PC-9 (cell line): ENCODE data around the gene VAV2. TPM values are rescaled to one million over a fixed set of nuclear protein-coding genes. Genes with fewer than 3 reads are reported as not detected.

ENCODE experiments used
- BruUV-seq: library from RNA; stranded (reverse); fragments of 400-500 nt; replicated peaks from 2 replicates; lab custom pipeline; 2021; lab: Mats Ljungman, UMichigan
- CTCF ChIA-PET: fragments of 300-600 bp; sonication (Branson Sonifier 250); formaldehyde crosslinking; loops from one replicate; lab custom pipeline; 2022; ENCODE audit warnings: antibody characterized with exemption; lab: Charles Lee
- POLR2A ChIA-PET: fragments of 300-600 bp; sonication (Branson Sonifier 250); formaldehyde crosslinking; loops from one replicate; lab custom pipeline; 2022; ENCODE audit warnings: antibody characterized with exemption; ENCODE audit not compliant: unreplicated experiment; lab: Charles Lee
- DNase-seq, 2 experiments: peaks; one replicate each; pipeline versions ENCODE4 v3.0.0 to v3.0.0-alpha.2; 2015 to 2022; ENCODE audit warnings: mixed read lengths in 1 of 2
- H2AFZ ChIP-seq: fragments of 200-600 bp; sonication (generic); 2 replicates; pipeline ENCODE4 v1.8.1; 2017; ENCODE audit warnings: antibody characterized with exemption
- H3F3A ChIP-seq: fragments of 200-600 bp; sonication (generic); 2 replicates; pipeline ENCODE4 v1.8.1; 2017; ENCODE audit warnings: antibody characterized with exemption, mild to moderate bottlenecking, low read depth; ENCODE audit not compliant: insufficient read depth
- H3K27ac ChIP-seq: fragments of 200-600 bp; sonication (generic); 2 replicates; pipeline ENCODE4 v1.6.1; 2016; ENCODE audit warnings: mixed run types
- H3K27me3 ChIP-seq: fragments of 200-600 bp; sonication (generic); 2 replicates; pipeline ENCODE4 v1.6.1; 2016; ENCODE audit warnings: low read depth, mixed run types; ENCODE audit not compliant: insufficient read depth
- H3K36me3 ChIP-seq: fragments of 200-600 bp; sonication (generic); 2 replicates; pipeline ENCODE4 v1.6.1; 2016; ENCODE audit warnings: low read depth, mixed run types
- H3K4me1 ChIP-seq: fragments of 200-600 bp; sonication (generic); replicated peaks from 2 replicates; pipeline ENCODE4 v1.6.1; 2016; ENCODE audit warnings: mixed run types; ENCODE audit not compliant: insufficient read depth
- H3K4me2 ChIP-seq: fragments of 200-600 bp; sonication (generic); 2 replicates; pipeline ENCODE4 v1.6.1; 2017; ENCODE audit warnings: mixed run types
- H3K4me3 ChIP-seq: fragments of 200-600 bp; sonication (generic); 2 replicates; pipeline ENCODE4 v1.6.1; 2016; ENCODE audit warnings: mixed run types
- H3K79me2 ChIP-seq: fragments of 200-600 bp; sonication (generic); 2 replicates; pipeline ENCODE4 v1.6.1; 2017; ENCODE audit warnings: low read depth, mixed run types
- H3K9me2 ChIP-seq: fragments of 200-600 bp; sonication (generic); 2 replicates; pipeline ENCODE4 v1.8.1; 2017; ENCODE audit warnings: mild to moderate bottlenecking; ENCODE audit not compliant: insufficient read depth
- H3K9me3 ChIP-seq: fragments of 200-600 bp; sonication (generic); 2 replicates; pipeline ENCODE4 v1.8.1; 2016; ENCODE audit warnings: low read depth; ENCODE audit not compliant: insufficient read depth
- H4K20me1 ChIP-seq: fragments of 200-600 bp; sonication (generic); 2 replicates; pipeline ENCODE4 v1.8.1; 2017; ENCODE audit not compliant: insufficient read depth
- CTCF ChIP-seq: fragments of 200-600 bp; sonication (generic); conservative IDR thresholded peaks from 2 replicates; pipeline ENCODE4 v1.6.1; 2017; ENCODE audit warnings: mixed run types, antibody characterized with exemption, mild to moderate bottlenecking, moderate library complexity
- EZH2 ChIP-seq: fragments of 200-600 bp; sonication (generic); IDR thresholded peaks from 2 replicates; pipeline ENCODE4 v1.8.0; 2017; ENCODE audit warnings: antibody characterized with exemption, low read depth
- intact Hi-C: fragments of 100-400 bp; cut with micrococcal nuclease; formaldehyde crosslinking; loops from one replicate; pipeline ENCODE4 v1.10.0; 2022; ENCODE audit not compliant: unreplicated experiment
- total RNA-seq: library from RNA; stranded (reverse); gene quantifications from 2 replicates; pipeline ENCODE4 v1.2.3, GENCODE V29; 2021

Gene VAV2
- total RNA-seq, 1 experiment from 2014 or later: 36.5 TPM

GRCh38 chr9:133780962-133781827 lies 210.9 kb downstream of the VAV2 start:
- H3K9me2 ChIP-seq: no peaks in the 10 kb centered on the region
- H3K27ac ChIP-seq: no peak overlapping the region
- intact Hi-C loops: loop anchor here (5.0 kb wide), 1 partner anchor 316 kb away; no protein-coding TSS in a partner anchor
- no peaks in the 10 kb centered on the region for H3K9me3 ChIP-seq
- no peak for DNase-seq
- BruUV-seq: no TSS peak
- H3K4me2 ChIP-seq: no peak overlapping the region
- no peak overlapping the region for H2AFZ ChIP-seq
- ChIA-PET POLR2A (no interaction called here), CTCF (interaction anchor here (0.7 to 2.5 kb wide), 4 partner anchors 38 to 388 kb away, joined by 3 to 27 read pairs (median 3); partner anchors contain the start of gene BRD3OS)
- H3K4me3 ChIP-seq: no peak overlapping the region
- peaks cover 8% of the 10 kb centered on the region; the same call in 1 of the 2 replicates for H3K4me1 ChIP-seq
- TF ChIP-seq EZH2 (no peak), CTCF (no peak)
- no peaks in the 10 kb centered on the region for H3K27me3 ChIP-seq
- no peaks in the 10 kb centered on the region; the same call in 1 of the 2 replicates for H4K20me1 ChIP-seq
- H3F3A ChIP-seq: peaks cover 7% of the 10 kb centered on the region; the same call in 1 of the 2 replicates
- H3K79me2 ChIP-seq: no peaks in the 10 kb centered on the region
- H3K36me3 ChIP-seq: no peaks in the 10 kb centered on the region

GRCh38 chr9:133780404-133780945 lies 211.6 kb downstream of the VAV2 start:
- ChIA-PET CTCF (interaction anchor here (1.2 to 2.5 kb wide), 2 partner anchors 214 to 245 kb away, joined by 3 to 27 read pairs; partner anchors contain the start of gene BRD3OS), POLR2A (no interaction called here)
- Histone ChIP-seq H3K27me3 (no peaks in the 10 kb centered on the region), H3K9me3 (no peaks in the 10 kb centered on the region), H3K4me1 (peaks cover 8% of the 10 kb centered on the region; the same call in 1 of the 2 replicates), H3F3A (peaks cover 7% of the 10 kb centered on the region; the same call in 1 of the 2 replicates), H3K79me2 (no peaks in the 10 kb centered on the region), H3K27ac (no peak overlapping the region), H4K20me1 (no peaks in the 10 kb centered on the region; the same call in 1 of the 2 replicates), H2AFZ (no peak overlapping the region), H3K4me3 (no peak overlapping the region), H3K36me3 (no peaks in the 10 kb centered on the region), H3K4me2 (no peak overlapping the region), H3K9me2 (no peaks in the 10 kb centered on the region)
- no peak for TF ChIP-seq EZH2
- TF ChIP-seq CTCF: no peak
- intact Hi-C loops: loop anchor here (5.0 kb wide), 1 partner anchor 317 kb away; no protein-coding TSS in a partner anchor
- no peak for DNase-seq
- no TSS peak for BruUV-seq
